ENCODE results near the gene ARMC10.
"Not testable (repeated sequence)": the region's sequence is repeated elsewhere in the genome, so short reads cannot be mapped to it uniquely, and the experiment has no call there.

ARMC10 gene

DNA sequence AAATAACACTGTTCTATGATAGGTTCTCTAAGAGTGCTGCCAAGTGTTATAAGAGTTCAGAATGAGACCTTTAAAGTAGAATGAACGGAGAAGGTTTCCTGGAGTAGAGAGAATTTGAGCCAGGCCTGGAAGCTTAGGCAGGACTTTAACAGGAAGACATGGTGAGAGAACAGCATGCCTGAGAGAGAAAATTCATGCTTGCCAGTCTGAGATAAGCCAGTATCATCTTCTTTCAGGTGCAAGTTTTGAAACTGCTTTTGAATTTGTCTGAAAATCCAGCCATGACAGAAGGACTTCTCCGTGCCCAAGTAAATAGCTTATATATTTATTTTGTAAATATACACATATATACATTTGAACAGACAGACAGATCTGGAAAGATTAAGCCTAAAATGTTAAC, 22.1 kb downstream of the ARMC10 start:
- TF ChIP-seq, protein P1, sequence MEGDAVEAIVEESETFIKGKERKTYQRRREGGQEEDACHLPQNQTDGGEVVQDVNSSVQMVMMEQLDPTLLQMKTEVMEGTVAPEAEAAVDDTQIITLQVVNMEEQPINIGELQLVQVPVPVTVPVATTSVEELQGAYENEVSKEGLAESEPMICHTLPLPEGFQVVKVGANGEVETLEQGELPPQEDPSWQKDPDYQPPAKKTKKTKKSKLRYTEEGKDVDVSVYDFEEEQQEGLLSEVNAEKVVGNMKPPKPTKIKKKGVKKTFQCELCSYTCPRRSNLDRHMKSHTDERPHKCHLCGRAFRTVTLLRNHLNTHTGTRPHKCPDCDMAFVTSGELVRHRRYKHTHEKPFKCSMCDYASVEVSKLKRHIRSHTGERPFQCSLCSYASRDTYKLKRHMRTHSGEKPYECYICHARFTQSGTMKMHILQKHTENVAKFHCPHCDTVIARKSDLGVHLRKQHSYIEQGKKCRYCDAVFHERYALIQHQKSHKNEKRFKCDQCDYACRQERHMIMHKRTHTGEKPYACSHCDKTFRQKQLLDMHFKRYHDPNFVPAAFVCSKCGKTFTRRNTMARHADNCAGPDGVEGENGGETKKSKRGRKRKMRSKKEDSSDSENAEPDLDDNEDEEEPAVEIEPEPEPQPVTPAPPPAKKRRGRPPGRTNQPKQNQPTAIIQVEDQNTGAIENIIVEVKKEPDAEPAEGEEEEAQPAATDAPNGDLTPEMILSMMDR (IDR thresholded peaks at IDR 0.05; ENCODE audit: low read depth, low read length, missing control alignments): no peak
- DNase-seq (ENCODE audit: extremely low read depth, low read depth): no peak
- no peak overlapping the region for H3K4me3 ChIP-seq (replicated peaks; ENCODE audit: low read depth, low read length)

DNA sequence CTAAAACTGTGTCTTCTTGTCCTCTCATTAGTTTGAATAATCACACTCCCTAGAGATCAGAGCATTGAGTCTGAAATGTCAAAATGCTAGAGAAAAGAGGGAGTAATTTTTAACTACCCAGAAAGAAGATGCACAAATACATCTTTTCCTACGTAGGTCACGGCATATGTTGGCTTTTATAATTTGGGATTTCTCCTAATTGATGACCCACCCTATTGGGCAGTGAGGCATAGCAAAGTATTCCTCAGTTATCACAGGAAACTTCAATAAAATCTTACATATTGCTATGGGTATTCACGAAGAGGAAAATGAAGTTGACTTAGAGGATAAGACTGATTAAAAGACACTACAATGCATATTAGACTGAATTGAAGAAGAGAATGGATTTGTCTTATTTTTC, 25.4 kb downstream of the ARMC10 start:
- TF ChIP-seq, protein P1 (IDR thresholded peaks at IDR 0.05; ENCODE audit: low read depth, low read length, missing control alignments): no peak
- no peak overlapping the region for H3K4me3 ChIP-seq (replicated peaks; ENCODE audit: low read depth, low read length)
- DNase-seq (ENCODE audit: extremely low read depth, low read depth): no peak

DNA sequence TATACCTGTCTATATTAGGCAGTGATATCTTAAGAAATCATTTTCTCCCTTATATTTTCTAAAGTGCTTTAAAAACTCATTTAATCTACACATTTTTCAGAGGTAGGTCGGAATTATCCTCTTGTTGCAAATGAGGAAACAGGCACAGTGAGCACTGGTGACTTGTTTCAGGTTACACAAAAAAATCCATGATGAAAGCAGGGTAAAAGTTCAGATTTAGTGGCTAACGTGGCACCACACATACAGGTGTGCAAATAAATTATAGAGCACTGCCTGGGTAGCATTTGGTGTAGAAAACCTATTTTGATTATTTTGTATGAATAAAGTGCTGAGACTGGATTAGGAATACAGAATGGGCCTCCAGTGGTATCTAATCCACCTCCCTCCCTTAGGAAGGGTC, 26.6 kb downstream of the ARMC10 start:
- H3K4me3 ChIP-seq (replicated peaks; ENCODE audit: low read depth, low read length): no peak overlapping the region
- no peak for DNase-seq (ENCODE audit: extremely low read depth, low read depth)
- TF ChIP-seq, protein P1 (IDR thresholded peaks at IDR 0.05; ENCODE audit: low read depth, low read length, missing control alignments): no peak

DNA sequence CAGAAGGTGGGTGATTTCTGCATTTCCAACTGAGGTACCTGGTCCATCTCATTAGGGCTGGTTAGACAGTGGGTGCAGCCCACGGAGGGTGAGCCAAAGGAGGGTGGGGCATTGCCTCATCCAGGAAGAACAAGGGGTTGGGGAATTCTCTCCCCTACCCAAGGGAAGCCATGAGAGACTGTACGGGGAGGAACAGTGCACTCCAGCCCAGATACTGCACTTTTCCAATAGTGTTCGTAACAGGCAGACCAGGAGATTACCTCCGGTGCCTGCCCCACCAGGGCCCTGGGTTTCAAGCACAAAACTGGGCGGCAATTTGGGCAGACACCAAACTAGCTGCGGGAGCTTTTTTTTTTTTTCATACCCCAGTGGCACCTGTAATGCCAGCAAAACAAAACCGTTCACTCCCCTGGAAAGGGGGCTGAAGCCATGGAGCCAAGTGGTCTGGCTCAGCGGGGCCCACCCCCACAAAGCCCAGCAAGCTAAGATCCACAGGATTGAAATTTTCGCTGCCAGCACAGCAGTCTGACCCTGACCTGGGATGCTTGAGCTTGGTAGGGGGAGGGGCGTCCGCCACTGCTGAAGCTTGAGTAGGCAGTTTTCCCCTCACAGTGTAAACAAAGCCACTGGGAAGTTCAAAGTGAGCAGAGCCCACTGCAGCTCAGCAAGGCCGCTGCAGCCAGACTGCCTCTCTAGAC, 31.2 kb downstream of the ARMC10 start:
- H3K4me3 ChIP-seq (replicated peaks; ENCODE audit: low read depth, low read length): no peak overlapping the region
- DNase-seq (ENCODE audit: extremely low read depth, low read depth): no peak
- TF ChIP-seq, protein P1 (IDR thresholded peaks at IDR 0.05; ENCODE audit: low read depth, low read length, missing control alignments): no peak

DNA sequence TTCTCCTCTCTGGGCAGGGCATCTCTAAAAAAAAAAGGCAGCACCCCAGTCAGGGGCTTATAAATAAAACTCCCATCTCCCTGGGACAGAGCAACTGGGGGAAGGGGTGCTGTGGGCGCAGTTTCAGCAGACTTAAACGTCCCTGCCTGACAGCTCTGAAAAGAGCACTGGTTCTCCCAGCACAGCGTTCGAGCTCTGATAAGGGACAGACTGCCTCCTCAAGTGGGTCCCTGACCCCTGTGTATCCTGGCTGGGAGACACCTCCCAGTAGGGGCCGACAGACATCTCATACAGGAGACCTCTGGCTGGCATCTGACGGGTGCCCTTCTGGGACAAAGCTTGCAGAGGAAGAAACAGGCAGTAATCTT, 31.7 kb downstream of the ARMC10 start:
- not testable (repeated sequence) for DNase-seq (ENCODE audit: extremely low read depth, low read depth)

DNA sequence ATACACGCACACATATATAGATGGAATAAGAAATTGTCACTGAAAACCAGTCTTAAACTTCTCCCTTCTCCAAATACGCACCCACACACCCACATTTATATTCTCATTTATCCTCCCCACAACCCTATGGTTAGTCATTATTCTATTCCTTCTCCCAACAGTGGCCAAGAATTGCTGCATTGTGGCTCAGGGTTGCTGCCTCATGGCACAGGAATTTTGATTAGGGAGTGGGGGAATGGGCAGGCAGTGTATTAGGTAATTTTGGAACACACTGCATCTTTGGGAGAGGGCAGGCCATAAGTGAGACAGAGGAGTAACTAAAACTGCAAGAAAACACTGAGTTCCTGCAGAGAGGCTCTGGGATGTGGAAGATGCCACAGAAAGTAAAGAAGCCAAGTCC, 38.2 kb downstream of the ARMC10 start:
- peak; percentile 38 for DNase-seq (ENCODE audit: extremely low read depth, low read depth)
- TF ChIP-seq, protein P1 (IDR thresholded peaks at IDR 0.05; ENCODE audit: low read depth, low read length, missing control alignments): no peak
- no peak overlapping the region for H3K4me3 ChIP-seq (replicated peaks; ENCODE audit: low read depth, low read length)

More for the DNA sequence above, 31.7 kb downstream of the ARMC10 start:
- not testable (repeated sequence) for H3K4me3 ChIP-seq (replicated peaks; ENCODE audit: low read depth, low read length)

DNA sequence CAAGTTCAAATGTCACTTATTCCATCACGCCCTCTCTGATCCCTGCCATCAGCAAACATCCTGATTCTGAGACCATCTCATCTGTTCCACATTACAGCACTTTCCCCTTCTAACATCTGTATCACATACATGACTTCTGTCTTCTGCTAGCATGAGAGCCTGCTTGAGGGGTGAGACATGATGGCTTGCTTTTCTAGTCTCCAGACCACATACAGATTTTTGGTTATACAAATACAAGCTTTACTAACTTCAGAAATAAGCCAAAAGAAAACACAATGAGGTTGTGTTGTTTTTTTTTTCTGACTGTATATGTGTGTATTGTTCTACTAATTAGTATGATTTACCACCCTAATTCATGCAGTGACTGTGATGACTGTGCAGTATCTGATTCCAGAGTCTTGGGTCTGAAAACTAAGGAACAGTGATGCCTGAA, 39.7 kb downstream of the ARMC10 start:
- DNase-seq (ENCODE audit: extremely low read depth, low read depth): peak; percentile 10
- TF ChIP-seq, protein P1 (IDR thresholded peaks at IDR 0.05; ENCODE audit: low read depth, low read length, missing control alignments): no peak
- no peak overlapping the region for H3K4me3 ChIP-seq (replicated peaks; ENCODE audit: low read depth, low read length)

Data from HFF-Myc (cell line).